ENCODE data around the gene UIMC1.

The UIMC1 gene

DNA sequence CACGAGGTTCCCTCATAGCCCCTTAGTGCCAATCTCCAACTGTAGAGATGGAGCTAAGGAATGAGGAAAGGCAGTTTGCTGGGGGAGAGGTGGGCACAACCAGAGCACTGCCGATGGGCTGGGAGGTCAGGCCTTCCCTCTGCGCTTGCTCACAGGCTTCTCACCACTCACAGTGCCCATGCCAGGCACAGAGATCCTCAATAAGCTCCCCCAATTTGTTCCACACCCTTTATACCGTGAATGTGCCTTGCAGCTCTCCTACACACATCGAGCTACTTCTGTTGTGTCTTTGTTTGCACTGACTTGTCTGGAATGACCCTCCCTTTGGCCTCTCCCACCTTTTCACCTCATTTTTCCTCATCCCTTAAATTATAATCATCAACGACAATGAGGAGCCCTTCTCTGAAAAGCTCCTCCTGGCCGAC lies 105.8 kb downstream of the UIMC1 start:
- no peak for DNase-seq

DNA sequence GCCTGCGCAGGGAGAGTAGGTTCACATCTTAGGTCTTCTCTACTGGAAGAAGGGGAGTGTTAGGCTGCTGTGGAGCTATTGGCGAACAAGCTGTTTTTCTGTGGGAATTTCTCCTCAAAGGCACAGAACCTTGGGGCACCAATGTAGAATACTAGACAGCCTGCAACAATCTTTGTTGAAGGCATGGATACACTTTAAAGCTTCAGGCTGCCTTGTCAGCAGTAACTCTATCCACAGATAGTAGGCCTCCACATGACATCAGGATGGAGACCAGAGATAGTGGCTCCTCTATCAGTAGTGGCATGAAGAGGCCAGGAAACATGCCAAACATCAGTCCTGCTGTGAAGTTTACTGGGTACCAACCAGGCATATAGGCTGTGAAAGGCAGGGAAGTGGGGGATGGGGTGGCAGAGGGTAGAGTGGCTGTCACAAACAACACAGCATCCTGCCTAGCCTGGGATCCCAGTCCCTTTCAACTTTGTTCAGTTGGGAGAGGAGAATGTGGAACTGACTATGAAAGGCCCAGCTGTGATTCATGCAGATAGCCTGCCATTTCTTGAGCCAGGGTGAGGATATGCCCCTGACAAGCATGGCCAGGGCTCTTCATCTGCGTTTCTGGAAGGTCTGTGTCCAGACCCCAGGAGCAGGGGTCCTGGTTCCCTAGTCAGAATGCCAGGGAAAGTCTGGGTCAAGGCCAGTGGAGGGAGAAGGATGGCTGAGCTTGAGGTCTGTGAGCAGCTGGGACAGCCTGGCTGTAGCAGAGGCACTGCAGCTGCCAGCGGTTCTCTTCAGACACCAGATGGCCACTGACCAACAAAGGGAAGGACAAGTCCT lies 106.4 kb downstream of the UIMC1 start:
- no peak for DNase-seq

- no peak for DNase-seq
Observed at GRCh38 chr5:176899296-176899891, 107.2 kb downstream of the UIMC1 start, which contains the start of gene HK3. HK3 (minus strand) TSS chr5:176899346; CDS start chr5:176896159, 3,187 bp downstream.

GRCh38 chr5:176897263-176897662 lies 109.3 kb downstream of the UIMC1 start:
- no peak for DNase-seq

GRCh38 chr5:176895831-176896230 lies 110.7 kb downstream of the UIMC1 start:
- DNase-seq = no peak

GRCh38 chr5:176894298-176894697 lies 112.3 kb downstream of the UIMC1 start:
- no peak for DNase-seq

DNA sequence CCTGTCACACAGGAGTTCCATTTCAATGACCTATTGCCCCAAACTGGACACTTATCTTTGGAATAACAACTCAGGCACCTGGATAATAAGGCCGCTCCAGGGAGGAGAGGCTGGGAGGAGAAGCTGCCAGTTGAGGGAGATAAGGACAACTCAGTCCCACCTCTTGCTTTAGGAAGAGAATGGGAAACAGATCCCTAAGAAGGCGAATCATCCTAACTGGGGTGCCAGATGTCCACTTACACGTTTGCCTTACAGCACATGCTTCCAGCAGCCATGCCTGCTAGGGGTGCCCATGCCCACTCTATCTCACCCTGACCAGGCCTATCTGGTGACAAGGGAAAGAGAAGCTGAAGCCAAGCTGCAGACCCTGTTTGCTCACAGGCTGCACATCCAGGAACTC lies 113.9 kb downstream of the UIMC1 start:
- DNase-seq = no peak

- DNase-seq = no peak
Observed at GRCh38 chr5:176891331-176891958, 115.1 kb downstream of the UIMC1 start.

GRCh38 chr5:176890455-176891330 lies 115.9 kb downstream of the UIMC1 start:
- DNase-seq = no peak

- DNase-seq = no peak
Observed at GRCh38 chr5:176889321-176890280, 117.0 kb downstream of the UIMC1 start.

DNA sequence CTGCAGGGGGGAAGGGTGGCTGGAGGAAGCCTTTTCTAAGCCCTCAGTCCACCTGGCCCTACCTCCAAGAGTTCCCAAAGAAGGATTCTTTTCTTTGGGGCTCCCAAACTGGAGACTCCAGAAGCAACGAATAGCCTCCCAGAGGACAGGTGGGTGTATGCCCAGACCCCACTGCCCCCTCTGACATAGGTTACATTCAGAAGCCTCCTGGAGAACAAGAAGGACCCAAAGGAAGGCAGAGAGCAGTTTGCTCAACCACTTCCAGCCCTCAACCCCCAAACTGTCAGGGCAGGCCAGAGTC lies 117.8 kb downstream of the UIMC1 start:
- no peak for DNase-seq

- DNase-seq = no peak
Observed at GRCh38 chr5:176888016-176888864, 118.3 kb downstream of the UIMC1 start.

GRCh38 chr5:176887252-176887849 lies 119.2 kb downstream of the UIMC1 start:
- no peak for DNase-seq

- no peak for DNase-seq
Observed at GRCh38 chr5:176886336-176887251, 120.0 kb downstream of the UIMC1 start.

GRCh38 chr5:176884571-176884890 lies 122.0 kb downstream of the UIMC1 start:
- DNase-seq = no peak

DNA sequence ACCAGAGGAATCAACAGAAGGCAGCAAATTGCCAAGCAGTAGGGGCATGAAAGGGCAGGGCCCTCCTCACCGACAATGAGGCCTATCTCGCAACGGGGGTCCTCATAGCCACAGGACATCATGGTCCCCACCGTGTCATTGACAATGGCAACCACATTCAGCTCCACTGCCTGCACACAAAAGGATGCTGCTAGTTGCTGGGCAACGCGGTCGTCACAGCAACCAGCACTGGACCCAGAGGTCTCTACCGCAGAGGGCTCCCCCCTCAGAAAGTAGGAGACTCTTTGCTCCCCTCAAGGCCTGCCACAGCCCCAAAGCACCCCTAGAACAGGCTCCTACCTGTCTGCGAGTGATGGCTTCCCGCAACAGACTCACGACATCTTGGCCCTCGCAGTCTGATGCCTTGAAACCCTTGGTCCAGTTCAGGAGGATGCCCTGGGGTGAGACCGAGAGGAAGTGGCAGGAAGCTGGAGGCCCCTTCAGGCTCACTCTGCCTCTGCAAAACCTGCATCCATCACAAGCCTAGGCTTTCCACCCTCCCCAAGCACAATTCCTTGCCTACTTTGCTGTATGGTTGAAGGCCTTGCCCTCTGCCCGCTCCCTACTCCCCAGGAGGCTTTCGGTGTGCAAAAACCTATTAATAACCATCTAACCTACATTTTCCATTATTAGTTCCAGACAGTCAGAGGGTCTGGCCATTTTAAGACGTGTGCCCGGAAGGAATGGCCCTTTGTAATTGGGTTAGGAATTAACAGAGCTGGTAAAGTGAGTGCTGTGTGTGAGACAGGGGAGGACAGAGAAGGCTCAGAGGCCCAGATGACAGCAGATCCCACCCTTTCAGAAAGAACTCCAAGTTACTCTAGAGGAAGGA lies 122.6 kb downstream of the UIMC1 start:
- DNase-seq = no peak

DNA sequence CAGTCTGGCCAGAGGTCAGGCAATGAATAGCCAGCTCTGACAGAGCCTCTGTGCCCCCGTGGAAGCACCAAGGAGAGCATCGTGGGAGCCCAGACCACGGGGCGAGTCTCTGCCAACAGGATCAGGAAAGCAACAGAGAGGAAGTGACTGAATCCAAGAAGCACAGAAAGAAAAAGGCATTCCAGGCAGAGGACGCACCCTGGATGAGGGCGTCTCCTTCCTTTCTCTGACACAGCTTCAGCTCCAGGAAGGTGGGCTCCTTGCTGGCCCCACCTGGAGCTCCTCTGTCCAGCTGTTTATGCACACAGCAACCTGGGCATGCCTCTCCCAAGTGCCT lies 124.0 kb downstream of the UIMC1 start:
- DNase-seq = no peak

DNA sequence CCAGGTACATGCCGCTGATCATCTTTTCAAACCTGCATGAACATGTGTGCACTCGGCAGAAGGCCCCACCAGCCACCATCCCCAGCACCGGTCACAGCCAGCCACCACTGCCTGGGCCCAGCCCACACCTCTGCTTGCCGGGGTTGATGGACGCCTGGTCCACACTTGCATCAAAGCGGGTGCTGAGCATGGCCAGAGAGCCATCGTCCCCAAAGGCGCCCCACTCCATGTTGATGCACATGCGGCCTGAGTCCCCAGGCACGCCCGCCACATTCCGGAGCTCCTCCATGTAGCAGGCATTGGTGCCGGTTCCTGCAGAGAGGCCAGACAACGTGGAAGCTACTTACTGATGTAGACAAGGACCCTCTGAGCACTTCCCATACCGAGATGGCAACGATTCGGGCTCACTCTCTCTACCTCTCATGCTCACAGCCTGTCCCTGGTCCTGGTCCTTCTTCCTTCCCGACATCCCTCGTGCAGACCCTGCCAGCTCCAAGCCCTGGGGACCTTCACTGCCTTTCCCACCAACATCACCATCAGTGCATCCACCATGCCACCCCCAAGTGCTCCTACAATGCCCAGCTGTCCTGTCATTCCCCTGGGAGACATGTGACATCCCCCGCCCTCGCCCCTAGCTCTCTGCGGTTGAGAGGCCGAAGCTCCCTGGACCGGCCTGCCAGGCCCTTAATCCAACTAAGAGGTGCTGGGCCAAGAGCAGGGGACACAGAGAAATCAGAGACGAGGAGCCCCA lies 124.6 kb downstream of the UIMC1 start:
- no peak for DNase-seq
